AML-193 (cell line): ENCODE measurements around the gene NCOR1.
"Not testable (repeated sequence)": the region's sequence is repeated elsewhere in the genome, so short reads cannot be mapped to it uniquely, and the experiment has no call there.

Experiments used
- DNase-seq, 2 experiments: peaks; one replicate each; lab custom pipeline; 2025; lab: John Stamatoyannopoulos, UW

NCOR1 gene

DNA sequence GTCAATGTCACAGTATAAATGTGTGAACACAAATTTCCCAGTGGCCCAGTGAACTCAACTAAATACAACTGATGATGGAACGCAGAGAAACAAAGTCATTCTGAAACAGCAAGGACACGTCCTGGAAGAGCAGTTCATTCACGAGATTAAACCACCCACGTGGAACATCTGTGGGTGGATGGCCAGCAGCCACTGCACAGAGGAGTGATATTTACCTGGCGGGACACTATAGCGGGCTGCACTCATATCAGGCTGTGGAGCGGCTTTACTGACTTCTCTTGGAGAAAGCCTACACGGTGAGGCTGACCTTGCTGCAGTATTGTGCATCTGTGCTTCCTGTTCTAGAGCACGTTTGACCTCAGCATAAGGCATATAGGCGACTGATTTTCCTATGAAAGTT, 128.4 kb downstream of the NCOR1 start:
- DNase-seq: no peak

DNA sequence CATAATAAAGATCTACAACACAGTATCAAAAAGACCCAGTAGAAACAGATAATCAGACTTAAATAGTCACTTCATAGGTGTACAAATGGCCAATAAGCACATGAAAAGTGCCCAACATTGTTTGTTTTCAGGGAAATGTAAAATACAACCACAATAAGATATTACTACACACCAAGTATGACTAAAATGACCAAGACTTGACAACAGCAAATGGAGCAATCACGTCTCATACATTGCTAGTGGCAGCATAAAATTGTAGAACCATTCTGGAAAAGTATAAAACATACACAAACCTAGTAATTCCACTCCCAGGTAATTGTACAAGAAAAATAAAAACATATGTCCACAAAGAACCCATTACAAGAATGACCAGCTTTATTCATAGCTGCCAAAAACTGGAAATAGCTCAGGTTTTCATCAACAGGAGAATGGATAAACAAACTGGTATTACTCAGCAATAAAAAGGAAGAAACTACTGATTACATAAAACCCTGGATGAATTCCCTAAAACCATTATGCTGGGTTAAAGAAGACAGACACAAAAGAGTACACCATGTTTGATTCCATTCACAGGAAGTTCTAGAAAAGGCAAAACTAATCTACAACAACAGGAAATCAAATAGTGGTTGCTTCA, 130.2 kb downstream of the NCOR1 start:
- DNase-seq: no peak

DNA sequence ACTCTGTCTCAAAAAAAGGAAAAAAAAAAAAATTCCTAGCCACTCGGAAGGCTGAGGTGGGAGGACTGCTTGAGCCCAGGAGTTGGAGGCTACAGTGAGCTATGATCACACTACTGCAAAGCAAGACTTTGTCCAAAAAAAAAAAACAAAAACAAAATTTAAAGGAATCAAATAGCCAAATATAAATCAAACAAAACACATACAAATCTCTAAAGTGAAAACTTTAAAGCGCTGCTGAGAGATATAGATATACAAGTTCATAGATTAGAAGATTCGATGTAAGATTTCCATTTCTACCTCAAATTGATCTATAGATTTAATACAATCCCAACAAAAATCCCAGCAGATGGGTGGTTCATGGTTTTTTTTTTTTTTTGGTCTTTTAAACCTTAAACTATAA, 132.1 kb downstream of the NCOR1 start:
- no peak for DNase-seq

DNA sequence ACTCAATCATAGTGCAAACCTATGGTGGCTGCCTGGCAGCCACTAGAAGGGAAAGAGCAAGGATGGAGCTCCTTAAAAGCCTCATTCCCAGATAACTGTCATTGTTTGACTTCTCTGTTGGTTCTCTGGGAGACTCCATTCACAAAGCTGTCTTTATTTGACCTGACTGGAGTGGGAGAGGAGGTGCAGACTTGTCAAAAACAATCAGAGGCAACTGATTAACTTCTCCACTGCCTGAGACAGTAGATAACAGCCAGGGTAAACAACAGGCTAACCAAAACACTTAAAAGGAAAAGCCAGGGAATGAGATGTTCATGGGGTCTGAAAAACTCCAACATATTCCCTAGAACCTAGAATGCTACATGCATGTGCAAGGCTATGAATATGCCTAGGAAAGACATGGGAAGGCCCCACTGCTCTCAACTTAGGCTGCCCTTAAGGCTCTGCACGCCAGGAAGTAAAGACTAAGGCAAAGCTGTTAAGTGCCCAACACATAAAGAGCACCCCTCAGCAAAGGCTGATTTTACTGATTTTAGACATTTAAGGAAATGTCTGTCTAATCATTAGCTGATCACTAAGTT, 133.7 kb downstream of the NCOR1 start:
- no peak for DNase-seq

DNA sequence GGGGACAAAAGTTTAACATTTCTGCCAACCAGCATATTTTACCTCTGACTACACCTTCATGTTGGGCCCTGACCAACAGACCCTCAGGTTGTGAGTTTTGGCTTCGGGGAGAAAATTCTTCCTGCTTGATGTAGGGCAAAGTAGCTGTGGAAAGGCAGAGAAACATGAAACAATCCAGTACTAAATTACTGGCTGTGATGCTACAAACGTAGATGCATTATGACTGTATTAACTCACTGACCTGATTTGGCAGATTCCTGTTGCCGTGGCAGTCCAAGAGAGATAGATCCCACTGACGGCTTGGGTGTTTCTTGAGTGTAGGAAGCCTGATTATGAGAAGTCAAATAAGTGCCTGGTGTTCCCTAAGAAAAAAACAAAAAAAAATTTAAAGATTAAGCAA, 135.0 kb downstream of the NCOR1 start:
- no peak for DNase-seq

DNA sequence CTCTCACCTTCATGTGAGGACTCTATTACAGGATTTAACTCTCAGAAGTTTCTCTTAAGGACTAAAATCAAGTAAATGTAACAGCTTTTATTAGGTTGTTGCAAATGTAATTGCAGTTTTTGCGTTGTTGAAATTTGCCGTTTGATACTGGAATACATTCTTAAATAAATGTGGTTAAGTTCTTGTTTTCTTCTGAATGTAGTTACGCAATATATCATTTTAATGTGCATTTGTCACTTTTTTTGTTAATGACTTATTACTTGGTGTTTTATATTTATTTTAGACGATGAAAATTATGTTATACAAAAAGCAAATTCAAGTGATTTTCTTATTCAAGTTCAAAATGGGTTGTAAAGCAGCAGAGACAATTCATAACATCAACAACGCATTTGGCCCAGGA, 139.4 kb downstream of the NCOR1 start:
- no peak for DNase-seq

DNA sequence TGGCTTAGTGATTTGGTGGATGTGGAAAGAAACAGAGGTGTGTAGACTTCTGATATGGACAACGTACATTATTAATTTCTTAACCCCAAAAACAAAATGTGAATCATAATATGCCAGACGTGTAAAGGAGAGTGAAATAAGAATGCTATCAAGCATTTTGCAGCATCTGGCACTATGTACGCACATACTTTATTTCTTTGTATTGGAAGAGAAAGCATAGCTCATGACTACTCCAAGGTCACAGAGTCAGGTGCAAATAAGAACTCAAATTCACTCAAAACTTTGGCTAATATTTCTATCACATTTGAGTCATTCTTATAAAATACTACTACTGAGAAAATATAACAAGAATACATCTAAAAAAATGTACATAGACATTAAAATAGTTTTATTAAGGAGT, 140.9 kb downstream of the NCOR1 start:
- DNase-seq: no peak

DNA sequence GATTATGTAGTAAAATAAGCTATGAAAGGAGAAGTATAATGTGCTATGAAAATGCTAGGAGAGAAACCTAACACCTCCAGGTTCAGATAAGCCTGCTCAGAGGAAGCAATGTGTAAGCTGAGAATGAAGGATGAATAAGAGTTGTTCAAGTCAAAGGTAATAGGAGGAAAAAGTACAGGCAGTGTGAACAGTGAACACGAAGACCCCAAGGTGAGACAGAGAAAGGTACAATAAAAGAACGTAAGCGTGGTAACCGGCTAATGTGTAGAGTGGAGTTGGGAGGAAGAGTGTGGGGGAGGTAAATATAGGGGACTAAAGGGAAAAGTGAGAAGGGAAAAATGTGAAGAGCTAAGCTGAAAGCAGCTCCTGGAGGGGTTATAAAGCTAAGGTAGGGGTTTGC, 141.5 kb downstream of the NCOR1 start:
- no peak for DNase-seq

DNA sequence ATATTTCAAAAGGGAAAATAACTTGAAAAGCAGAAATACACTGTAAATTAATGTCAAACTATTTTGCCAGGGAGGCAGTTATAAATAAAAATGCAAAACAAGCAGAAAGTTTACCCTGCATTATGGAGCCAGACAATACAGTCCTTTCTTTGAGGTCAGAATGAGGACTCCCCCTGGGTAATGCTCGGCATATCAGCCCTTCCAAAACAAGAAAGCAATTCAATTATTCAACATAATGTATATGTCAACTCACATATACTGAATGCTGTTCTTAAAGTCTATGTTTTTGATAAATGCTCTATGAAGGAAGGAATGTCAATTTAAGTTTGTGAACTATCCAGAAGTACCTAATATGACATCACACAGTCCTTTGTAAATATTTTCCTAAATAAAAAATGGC, 143.3 kb downstream of the NCOR1 start:
- DNase-seq: no peak

DNA sequence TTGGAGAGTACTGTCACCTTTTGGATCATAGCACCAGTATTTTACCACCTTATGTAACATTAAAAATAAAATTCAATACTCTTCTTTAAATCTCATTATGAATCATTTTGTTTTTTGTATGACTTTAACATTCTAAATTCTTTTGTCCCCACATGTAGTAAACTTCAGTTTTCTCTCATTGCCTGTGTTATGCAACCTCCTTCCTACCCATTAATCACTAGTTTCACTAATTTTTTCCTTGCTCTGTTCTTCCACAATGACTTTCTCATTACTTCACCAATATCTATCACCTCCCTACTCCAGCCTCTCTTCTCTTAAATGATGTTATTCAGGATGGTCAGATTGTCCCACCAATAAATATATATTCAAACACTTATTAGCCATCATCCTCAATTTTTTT, 147.0 kb downstream of the NCOR1 start:
- DNase-seq: no peak

DNA sequence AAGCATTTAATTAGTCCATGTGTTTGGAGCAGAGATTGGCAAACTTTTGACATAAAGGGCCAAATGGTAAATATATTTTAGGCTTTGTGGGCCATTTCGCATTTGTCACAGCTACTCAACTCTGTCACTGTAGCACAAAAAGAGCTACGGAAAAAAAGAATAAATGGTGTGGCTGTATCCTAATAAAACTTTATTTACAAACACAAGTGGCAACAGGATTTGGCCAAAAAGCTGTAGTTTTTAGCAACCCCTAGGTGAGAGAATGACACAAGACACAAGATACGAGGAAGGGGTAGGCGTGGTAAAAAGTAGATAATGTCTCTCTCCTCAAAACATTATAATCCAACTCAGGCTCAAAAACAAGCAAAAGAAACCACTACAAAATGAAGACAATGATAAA, 149.2 kb downstream of the NCOR1 start:
- DNase-seq: no peak

DNA sequence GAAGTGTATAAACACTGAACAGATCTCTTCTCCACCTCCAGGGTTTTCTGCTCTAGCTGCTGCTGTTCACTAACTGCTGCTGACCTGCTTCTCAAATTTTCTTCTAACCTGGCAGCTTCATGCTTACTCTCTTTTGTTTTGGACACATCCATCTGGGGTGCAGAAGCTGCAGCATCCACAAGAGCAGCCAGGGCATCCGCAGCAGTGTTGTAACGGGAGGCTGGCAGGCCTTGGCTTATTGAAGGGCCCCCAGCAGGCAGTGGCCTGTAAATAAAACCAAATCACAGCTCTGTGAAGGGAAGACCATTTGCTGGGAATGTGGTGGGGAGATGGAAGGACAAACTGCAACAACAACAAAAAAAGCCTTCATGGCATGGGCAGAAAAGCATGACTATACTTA, 153.7 kb downstream of the NCOR1 start:
- no peak for DNase-seq

DNA sequence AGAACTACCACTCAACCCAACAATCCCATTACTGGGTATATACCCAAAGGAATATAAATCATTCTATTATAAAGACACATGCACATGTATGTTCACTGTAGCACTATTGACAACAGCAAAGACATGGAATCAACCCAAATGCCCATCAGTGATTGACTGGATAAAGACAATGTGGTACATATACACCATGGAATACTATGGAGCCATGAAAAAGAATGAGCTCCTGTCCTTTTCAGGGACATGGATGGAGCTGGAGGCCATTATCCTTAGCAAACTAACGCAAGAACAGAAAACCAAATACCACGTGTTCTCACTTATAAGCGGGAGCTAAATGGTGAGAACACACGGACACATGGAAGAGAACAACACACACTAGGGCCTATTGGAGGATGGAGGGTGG, 160.2 kb downstream of the NCOR1 start:
- not testable (repeated sequence) for DNase-seq

DNA sequence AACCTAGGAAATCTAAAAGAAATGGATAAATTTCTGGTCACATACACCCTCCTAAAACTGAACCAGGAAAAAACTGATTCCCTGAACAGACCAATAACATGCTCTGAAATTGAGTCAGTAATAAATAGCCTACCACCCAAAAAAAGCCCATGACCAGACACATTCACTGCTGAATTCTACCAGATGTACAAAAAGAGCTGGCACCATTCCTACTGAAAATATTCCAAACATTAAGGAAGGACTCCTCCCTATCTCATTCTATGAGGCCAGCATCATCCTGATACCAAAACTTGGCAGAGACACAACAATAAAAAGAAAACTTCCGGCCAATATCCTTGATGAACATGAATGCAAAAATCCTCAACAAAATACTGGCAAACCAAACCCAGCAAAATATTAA, 162.8 kb downstream of the NCOR1 start:
- DNase-seq: no peak

DNA sequence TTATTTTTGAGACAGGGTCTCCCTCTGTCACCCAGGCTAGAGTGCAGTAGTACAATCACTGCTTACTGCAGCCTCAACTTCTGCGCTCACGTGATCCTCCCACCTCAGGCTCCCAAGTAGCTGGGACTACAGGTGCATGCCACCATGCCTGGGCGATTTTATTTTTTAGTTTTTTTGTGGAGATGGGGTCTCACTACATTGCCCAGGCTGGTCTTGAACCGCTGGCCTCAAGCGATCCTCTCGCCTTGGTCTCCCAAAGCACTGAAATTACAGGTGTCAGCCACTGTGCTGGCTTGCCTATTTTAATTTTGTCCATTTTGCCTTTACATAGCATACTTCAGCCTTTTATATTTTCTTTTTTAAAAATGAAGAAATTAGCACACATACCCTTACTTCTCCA, 164.5 kb downstream of the NCOR1 start:
- DNase-seq: no peak

DNA sequence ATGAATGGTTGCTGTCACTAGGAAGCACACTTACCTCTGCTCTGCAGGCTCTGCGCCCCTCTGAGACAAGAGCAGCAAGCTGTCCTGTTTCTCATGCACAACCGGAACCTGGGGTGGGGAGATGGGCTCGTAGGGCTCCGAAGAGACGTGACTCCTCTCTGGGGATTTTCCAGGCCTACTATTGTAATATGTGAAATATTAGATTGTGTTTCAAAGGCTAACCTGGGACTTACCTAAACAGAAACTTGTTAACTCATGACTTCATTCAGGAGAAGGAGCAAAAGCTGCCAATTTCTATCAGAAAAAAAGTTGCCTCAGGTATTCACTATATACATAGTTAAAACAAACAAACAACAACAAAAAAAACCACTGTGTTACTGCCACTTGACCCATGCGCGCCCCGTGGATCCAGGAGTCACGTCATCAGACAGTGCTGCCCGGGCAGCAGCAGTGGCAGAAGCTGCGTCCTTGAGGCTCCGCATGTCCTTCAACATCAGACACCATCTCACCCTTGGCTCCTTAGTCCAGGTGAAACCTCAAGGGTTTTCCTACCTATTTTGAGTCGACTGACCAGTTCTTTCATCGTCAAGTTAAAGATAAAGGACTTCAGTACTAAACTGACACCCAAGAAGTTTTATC, 166.4 kb downstream of the NCOR1 start:
- no peak for DNase-seq

DNA sequence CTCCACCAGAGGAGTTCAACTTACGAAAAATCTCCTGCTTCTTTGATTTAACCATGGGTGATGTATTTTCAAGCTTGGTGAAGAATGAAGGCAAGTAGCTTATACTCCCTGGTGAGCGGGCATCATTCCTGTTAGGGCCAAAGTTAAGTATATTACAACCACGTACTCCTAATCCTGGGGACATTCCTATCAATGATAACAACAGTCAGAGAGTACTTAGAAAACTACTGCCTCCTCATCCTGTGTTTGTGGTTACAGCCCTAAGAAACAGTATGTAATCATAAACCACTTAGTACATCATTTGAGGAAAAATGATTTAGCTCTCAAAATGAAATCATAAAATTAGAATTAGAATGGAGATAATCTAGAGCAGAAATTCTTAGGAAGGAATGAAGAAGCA, 168.4 kb downstream of the NCOR1 start:
- no peak for DNase-seq

DNA sequence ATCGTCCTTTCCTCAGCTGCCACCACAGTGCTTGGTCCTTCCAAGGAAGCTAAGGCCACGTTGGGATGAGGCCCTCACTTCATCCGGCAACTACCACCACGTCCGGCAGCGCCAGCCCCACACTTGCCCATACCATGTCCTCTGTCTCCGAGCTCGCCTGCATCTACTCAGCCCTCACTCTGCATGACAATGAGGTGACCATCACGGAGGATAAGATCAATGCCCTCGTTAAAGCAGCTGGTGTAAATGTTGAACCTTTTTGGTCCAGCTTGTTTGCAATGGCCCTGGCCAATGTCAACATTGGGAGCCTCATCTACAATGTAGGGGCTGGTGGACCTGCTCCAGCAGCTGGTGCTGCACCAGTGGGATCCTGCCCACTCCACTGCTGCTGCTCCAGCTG, 170.8 kb downstream of the NCOR1 start:
- no peak for DNase-seq

DNA sequence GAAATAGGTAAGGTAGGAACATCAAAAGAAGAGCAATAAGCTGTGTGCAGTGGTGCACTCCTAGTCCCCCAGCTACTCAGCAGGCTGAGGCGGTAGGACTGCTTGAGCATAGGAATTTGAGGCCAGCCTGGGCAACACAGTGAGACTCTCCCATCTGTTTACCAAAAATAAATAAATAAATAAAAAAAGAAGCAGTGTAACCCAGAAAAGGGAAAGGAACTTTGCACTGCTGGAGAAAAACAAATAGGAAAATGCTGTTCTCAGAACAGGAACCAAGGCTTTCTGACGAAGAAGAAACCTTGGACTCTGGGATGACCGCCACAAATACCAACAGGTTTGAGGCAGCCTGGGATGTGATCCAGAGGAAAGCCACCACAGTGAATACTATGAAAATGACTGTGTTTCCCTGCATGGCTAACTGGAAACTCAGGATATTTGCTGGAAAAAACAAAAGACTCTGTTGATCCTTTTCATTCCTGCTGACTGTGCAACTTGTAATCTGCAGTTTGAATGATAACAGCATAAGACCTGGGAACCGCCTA, 174.6 kb downstream of the NCOR1 start:
- no peak for DNase-seq

DNA sequence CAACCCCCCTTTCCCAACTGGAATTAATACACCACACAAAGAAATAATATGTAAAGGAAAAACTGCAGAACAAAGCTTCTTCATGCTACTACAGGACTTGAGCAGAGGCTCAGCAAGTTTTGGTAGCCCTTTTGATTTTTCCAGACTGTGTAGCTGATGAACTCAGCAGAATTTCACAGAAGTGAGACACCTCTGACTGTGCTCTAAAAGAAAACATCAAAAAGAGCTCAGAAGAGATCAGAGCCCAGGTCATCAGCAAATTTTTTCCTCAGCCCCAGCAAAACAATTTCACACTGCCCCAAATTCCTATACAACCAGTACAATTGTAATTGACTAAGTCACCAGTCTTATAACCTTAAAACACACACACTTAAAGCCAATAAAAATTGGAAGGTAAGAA, 177.7 kb downstream of the NCOR1 start:
- DNase-seq: no peak

DNA sequence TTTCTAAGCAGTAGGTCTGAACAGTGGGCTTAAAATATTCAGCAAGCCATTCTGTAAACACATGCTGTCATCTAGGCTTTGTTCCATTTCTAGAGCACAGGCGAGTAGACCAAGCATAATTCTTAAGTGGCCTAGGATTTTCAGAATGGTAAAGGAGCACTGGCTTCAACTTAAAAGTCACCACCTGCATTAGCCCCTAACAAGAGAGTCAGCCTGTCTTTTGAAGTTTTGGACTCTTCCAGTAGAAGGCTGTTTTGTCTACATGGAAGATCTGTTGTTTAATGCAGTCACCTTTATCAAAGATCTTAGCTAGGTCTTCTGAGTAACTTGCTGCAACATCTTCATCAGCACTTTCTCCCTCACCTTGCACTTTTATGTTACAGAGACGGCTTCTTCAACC, 179.1 kb downstream of the NCOR1 start:
- DNase-seq: no peak

DNA sequence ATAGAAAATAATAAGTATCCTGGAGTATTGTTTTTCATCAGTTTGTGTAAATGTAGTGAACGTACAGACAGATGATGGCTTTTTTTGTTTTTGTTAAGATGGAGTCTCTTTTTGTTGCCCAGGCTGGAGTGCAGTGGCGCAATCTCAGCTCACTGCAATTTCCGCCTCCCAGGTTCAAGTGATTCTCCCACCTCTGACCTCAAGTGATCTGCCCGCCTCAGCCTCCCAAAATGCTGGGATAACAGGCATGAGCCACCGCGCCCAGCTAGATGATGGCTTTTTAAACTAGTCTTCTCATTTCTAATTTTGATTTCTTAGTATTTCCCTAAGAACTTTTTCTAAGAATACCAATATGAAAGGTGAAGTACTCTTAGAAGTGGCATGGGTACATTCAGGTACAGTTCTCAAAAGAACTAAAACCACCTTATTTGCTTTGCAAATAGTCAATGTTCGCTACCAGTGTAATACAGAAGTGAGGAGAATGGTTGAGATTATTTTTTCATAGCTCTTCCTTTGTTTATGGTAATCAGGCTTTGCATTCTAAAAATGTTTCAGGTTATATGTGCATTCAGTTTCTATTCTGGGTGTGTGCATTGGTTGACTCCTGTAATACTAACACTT, 181.5 kb downstream of the NCOR1 start:
- DNase-seq: no peak
